B cell (primary cell): ENCODE results near the gene HGFAC. TPM values are rescaled to one million over a fixed set of nuclear protein-coding genes. Genes with fewer than 3 reads are reported as not detected.

Source experiments
- ATAC-seq: fragments of 200-7000 bp; cut with Tn5 transposase; one replicate; pipeline ENCODE4 v1.10.0; 2021; ENCODE audit warnings: low read depth, mild to moderate bottlenecking, moderate number of reproducible peaks, moderate library complexity
- CTCF ChIA-PET: fragments of 350-600 bp; sonication (Branson Sonifier 250); formaldehyde crosslinking; loops from one replicate; lab custom pipeline; 2021; ENCODE audit warnings: antibody characterized with exemption, inconsistent platforms; lab: Charles Lee
- POLR2A ChIA-PET: fragments of 350-600 bp; sonication (Branson Sonifier 250); formaldehyde crosslinking; loops from one replicate; lab custom pipeline; 2021; ENCODE audit warnings: antibody characterized with exemption; lab: Charles Lee
- DNase-seq: peaks from one replicate; pipeline ENCODE4 v3.0.0; 2013
- H2AFZ ChIP-seq: 2 replicates; pipeline ENCODE4 v1.6.1; 2012; ENCODE audit warnings: mild to moderate bottlenecking, low read depth, low read length; ENCODE audit not compliant: insufficient read depth, poor library complexity, severe bottlenecking
- H3K27ac ChIP-seq, 2 donors: 1 replicate in 1 of 2; 2 replicates in 1 of 2; pipeline ENCODE4 v1.5.1; 2012 to 2013; ENCODE audit warnings: low read length in 2 of 2, mild to moderate bottlenecking in 2 of 2, moderate library complexity in 1 of 2
- H3K27me3 ChIP-seq, 4 experiments: fragments of 200-600 bp in 1 of 4; sonication (generic) in 1 of 4; replicated peaks in 1 of 4; 1 replicate in 2 of 4; 2 replicates in 2 of 4; pipeline versions ENCODE4 v1.6.1 to v1.7.0; 2013 to 2016; ENCODE audit warnings: low read length in 3 of 4, mild to moderate bottlenecking in 2 of 4, mixed read lengths in 1 of 4, moderate library complexity in 1 of 4; ENCODE audit not compliant: insufficient read depth in 4 of 4, control insufficient read depth in 3 of 4; ENCODE audit errors: control extremely low read depth in 1 of 4
- H3K36me3 ChIP-seq, 2 experiments: replicated peaks in 1 of 2; 1 replicate in 1 of 2; 2 replicates in 1 of 2; pipeline versions ENCODE4 v1.6.1 to v1.7.1; 2013; ENCODE audit warnings: low read length in 1 of 2; ENCODE audit not compliant: insufficient read depth in 2 of 2, control insufficient read depth in 1 of 2; ENCODE audit errors: control extremely low read depth in 1 of 2, extremely low read depth in 1 of 2
- H3K4me1 ChIP-seq, 2 donors: fragments of 200-600 bp in 1 of 2; sonication (generic) in 1 of 2; 1 replicate in 1 of 2; 2 replicates in 1 of 2; pipeline versions ENCODE4 v1.5.1 to v1.6.1; 2013 to 2017; ENCODE audit warnings: low read length in 2 of 2; ENCODE audit not compliant: control insufficient read depth in 2 of 2, insufficient read depth in 2 of 2
- H3K4me2 ChIP-seq: replicated peaks from 2 replicates; pipeline ENCODE3; 2012; ENCODE audit warnings: mild to moderate bottlenecking, low read depth, low read length; ENCODE audit not compliant: poor library complexity, severe bottlenecking
- H3K4me3 ChIP-seq, 5 experiments: fragments of 200-600 bp in 1 of 5; sonication (generic) in 1 of 5; 1 replicate in 3 of 5; 2 replicates in 2 of 5; pipeline versions ENCODE4 v1.5.1 to v1.7.0; 2011 to 2016; ENCODE audit warnings: low read length in 4 of 5, mild to moderate bottlenecking in 4 of 5, low read depth in 2 of 5, control low read depth in 1 of 5, moderate library complexity in 1 of 5; ENCODE audit not compliant: insufficient read depth in 1 of 5; ENCODE audit errors: control extremely low read depth in 1 of 5, extremely low read depth in 1 of 5
- H3K79me2 ChIP-seq: fragments of 200-600 bp; sonication (generic); one replicate; pipeline ENCODE4 v1.6.0; 2016; ENCODE audit warnings: low read length; ENCODE audit not compliant: control insufficient read depth, insufficient read depth
- H3K9ac ChIP-seq: fragments of 200-600 bp; sonication (generic); 2 replicates; pipeline ENCODE4 v1.6.1; 2017; ENCODE audit warnings: mild to moderate bottlenecking, low read length, moderate library complexity
- H3K9me3 ChIP-seq, 3 donors: one replicate each; pipeline versions ENCODE4 v1.6.1 to v1.7.1; 2013; ENCODE audit warnings: low read length in 2 of 3; ENCODE audit not compliant: control insufficient read depth in 2 of 3, insufficient read depth in 1 of 3; ENCODE audit errors: control extremely low read depth in 1 of 3
- H4K20me1 ChIP-seq: 2 replicates; pipeline ENCODE4 v1.6.0; 2012; ENCODE audit warnings: mild to moderate bottlenecking, low read length; ENCODE audit not compliant: insufficient read depth, control insufficient read depth, poor library complexity, severe bottlenecking
- H3K27ac Mint-ChIP-seq: one replicate; pipeline ENCODE4 v1.8.0; 2021; ENCODE audit warnings: mixed read lengths
- H3K27me3 Mint-ChIP-seq: one replicate; pipeline ENCODE4 v1.8.0; 2021; ENCODE audit warnings: mixed read lengths
- H3K4me1 Mint-ChIP-seq: one replicate; pipeline ENCODE4 v1.8.0; 2021; ENCODE audit warnings: mixed read lengths
- H3K4me3 Mint-ChIP-seq: one replicate; pipeline ENCODE4 v1.8.0; 2021; ENCODE audit warnings: mixed read lengths
- H3K9me3 Mint-ChIP-seq: one replicate; pipeline ENCODE4 v1.8.0; 2022; ENCODE audit warnings: mixed read lengths; ENCODE audit not compliant: insufficient read depth
- CTCF ChIP-seq: fragments of 200-600 bp; IDR thresholded peaks from one replicate; pipeline ENCODE4 v1.8.0; 2022; ENCODE audit warnings: antibody characterized with exemption, mild to moderate bottlenecking
- EZH2 ChIP-seq: IDR thresholded peaks from 2 replicates; pipeline ENCODE4 v1.6.1; 2012; ENCODE audit warnings: borderline replicate concordance, low read depth, mild to moderate bottlenecking, moderate library complexity, low read length; ENCODE audit not compliant: insufficient read depth, poor library complexity, severe bottlenecking
- WGBS: methylation state at CpG from one replicate; pipeline ENCODE4 v1.1.5; 2013; ENCODE audit warnings: missing lambda C conversion rate; ENCODE audit not compliant: insufficient coverage; 5-methylcytosine and 5-hydroxymethylcytosine counted together
- intact Hi-C: fragments of 100-400 bp; cut with micrococcal nuclease; formaldehyde crosslinking; loops from one replicate; pipeline ENCODE4 v1.10.0; 2022
- polyA plus RNA-seq: library from polyadenylated mRNA; depleted of rRNA; stranded (reverse); fragments of >200 nt; gene quantifications from 2 replicates; pipeline ENCODE4 v1.2.3, GENCODE V29; 2012
- total RNA-seq, 2 donors: library from RNA; stranded (reverse); fragments of 120-200 nt in 1 of 2; gene quantifications; 1 replicate in 1 of 2; 2 replicates in 1 of 2; pipeline versions ENCODE4 v1.2.3 to v1.2.4, GENCODE V29; 2013 to 2022

Gene HGFAC
- total and polyA plus RNA-seq, 2 donors (not counting 1 experiment from before 2014, with no cell fraction given), result not detected

GRCh38 chr4:3476936-3477749 is 35.4 kb downstream of the HGFAC start:
- POLR2A ChIA-PET, result no interaction called here
- no peak for DNase-seq

More at GRCh38 chr4:3476936-3477749, 35.4 kb downstream of the HGFAC start:
- Histone ChIP-seq H3K9me3 (no peaks in the 10 kb centered on the region), H3K79me2 (no peaks in the 10 kb centered on the region), H3K36me3 (no peaks in the 10 kb centered on the region), H3K27me3 (peaks cover 0 to 12% (median 1%) of the 10 kb centered on the region in 4 experiments), H3K9ac (no peak overlapping the region), H4K20me1 (no peaks in the 10 kb centered on the region), H3K4me3 (no peak overlapping the region), H3K4me1 (peaks cover 14 to 22% of the 10 kb centered on the region in 2 donors), H2AFZ (no peak overlapping the region), H3K27ac (no peak overlapping the region), H3K4me2 (no peak overlapping the region)
- Mint-ChIP-seq H3K27me3 (no peaks in the 10 kb centered on the region), H3K9me3 (no peaks in the 10 kb centered on the region), H3K4me1 (peaks cover 20% of the 10 kb centered on the region), H3K4me3 (no peak overlapping the region), H3K27ac (no peak overlapping the region)
- intact Hi-C loops, result no loop called here
- CTCF ChIA-PET, result no interaction called here
- no peak for ATAC-seq
- TF ChIP-seq EZH2 (no peak), CTCF (no peak)
- WGBS, result 85% methylated on average over 26 of the region's 27 CpGs
